ENCODE data around the gene MAGEB3. TPM values are rescaled to one million over a fixed set of nuclear protein-coding genes. Genes with fewer than 3 reads are reported as not detected.

The MAGEB3 gene
- polyA plus RNA-seq, 1 donor = not detected

DNA sequence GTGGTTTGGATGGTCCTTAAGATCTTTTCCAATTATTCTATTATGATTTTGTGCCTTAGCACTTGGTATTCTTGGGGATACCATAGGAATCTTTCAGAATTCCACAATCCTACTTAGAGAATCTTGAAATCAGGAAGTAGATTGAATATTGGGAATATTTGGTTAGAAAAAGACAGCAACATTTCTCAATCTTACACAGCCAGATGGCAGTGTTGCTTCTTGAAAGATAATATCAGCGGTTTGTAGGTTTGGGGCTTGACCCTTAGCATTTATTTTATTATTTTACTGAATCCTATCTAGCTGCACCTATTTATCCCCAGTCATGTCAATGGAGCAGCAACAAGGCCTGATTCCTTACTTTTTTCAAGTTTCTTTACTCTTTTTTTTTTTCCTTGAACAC, 45.0 kb downstream of the MAGEB3 start:
- no peak for DNase-seq

DNA sequence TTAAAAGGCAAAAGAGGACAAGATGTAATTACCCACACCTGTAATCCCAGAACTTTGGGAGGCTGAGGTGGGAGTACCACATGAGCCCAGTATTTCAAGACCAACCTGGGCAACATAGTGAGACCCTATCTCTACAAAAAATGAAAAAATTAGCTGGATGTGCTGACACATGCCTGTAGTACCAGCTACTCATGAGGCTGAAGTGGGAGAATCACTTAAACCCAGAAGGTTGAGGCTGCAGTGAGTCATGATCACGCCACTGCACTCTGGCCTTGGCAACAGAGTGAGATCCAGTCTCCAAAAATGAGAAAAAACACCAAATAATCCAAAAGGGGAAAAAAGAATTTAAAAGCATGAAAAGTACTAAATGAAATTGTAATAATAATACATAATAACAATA, 47.9 kb downstream of the MAGEB3 start:
- Histone ChIP-seq H3K27me3 (ENCODE audit: control insufficient read depth, insufficient read depth, low read length) (no peaks in the 10 kb centered on the region), H3K4me1 (ENCODE audit: control insufficient read depth, insufficient read depth, low read length) (no peaks in the 10 kb centered on the region), H3K4me3 (ENCODE audit: low read length) (no peak overlapping the region), H3K36me3 (ENCODE audit: control insufficient read depth, insufficient read depth, low read length) (no peaks in the 10 kb centered on the region), H3K27ac (ENCODE audit: low read length) (no peak overlapping the region), H3K9me3 (ENCODE audit: control insufficient read depth, low read depth, low read length) (no peaks in the 10 kb centered on the region)
- no peak for DNase-seq
- no CpG with 5 or more reads among the region's 1 CpG for WGBS (ENCODE audit: insufficient coverage, low lambda C conversion rate)

More for the DNA sequence above, 45.0 kb downstream of the MAGEB3 start:
- H3K4me1 ChIP-seq (ENCODE audit: control insufficient read depth, insufficient read depth, low read length) = no peaks in the 10 kb centered on the region
- no peaks in the 10 kb centered on the region for H3K27me3 ChIP-seq (ENCODE audit: control insufficient read depth, insufficient read depth, low read length)
- H3K4me3 ChIP-seq (ENCODE audit: low read length) = no peak overlapping the region
- H3K9me3 ChIP-seq (ENCODE audit: control insufficient read depth, low read depth, low read length) = no peaks in the 10 kb centered on the region
- no CpG with 5 or more reads among the region's 1 CpG for WGBS (ENCODE audit: insufficient coverage, low lambda C conversion rate)
- H3K27ac ChIP-seq (ENCODE audit: low read length) = no peak overlapping the region
- no peaks in the 10 kb centered on the region for H3K36me3 ChIP-seq (ENCODE audit: control insufficient read depth, insufficient read depth, low read length)

GRCh38 chrX:30280428-30280827, 50.0 kb downstream of the MAGEB3 start:
- H3K9me3 ChIP-seq (ENCODE audit: control insufficient read depth, low read depth, low read length) = no peaks in the 10 kb centered on the region
- no peaks in the 10 kb centered on the region for H3K36me3 ChIP-seq (ENCODE audit: control insufficient read depth, insufficient read depth, low read length)
- no peaks in the 10 kb centered on the region for H3K4me1 ChIP-seq (ENCODE audit: control insufficient read depth, insufficient read depth, low read length)
- no peaks in the 10 kb centered on the region for H3K27me3 ChIP-seq (ENCODE audit: control insufficient read depth, insufficient read depth, low read length)
- no peak for DNase-seq
- WGBS (ENCODE audit: insufficient coverage, low lambda C conversion rate) = no CpG with 5 or more reads among the region's 1 CpG
- no peak overlapping the region for H3K27ac ChIP-seq (ENCODE audit: low read length)
- H3K4me3 ChIP-seq (ENCODE audit: low read length) = no peak overlapping the region

DNA sequence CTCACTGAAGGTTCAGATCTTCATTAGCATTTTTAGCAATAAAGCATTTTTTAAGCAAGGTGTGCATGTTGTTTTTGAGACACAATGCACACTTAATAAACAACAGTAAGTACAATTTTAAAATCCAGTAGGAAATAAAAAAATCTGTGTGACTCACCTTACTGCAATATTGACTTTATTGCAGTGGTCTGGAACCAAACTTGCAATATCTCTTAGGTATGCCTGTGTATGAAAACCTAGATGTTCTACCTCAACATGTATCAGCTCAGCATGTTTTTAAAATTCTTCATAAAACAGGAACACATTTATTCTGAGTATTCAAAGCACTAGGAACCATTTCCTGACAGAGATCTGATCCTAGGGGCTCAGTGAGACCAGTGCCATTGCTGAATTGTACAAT, 52.1 kb downstream of the MAGEB3 start:
- no peaks in the 10 kb centered on the region for H3K27me3 ChIP-seq (ENCODE audit: control insufficient read depth, insufficient read depth, low read length)
- H3K4me1 ChIP-seq (ENCODE audit: control insufficient read depth, insufficient read depth, low read length) = no peaks in the 10 kb centered on the region
- H3K4me3 ChIP-seq (ENCODE audit: low read length) = no peak overlapping the region
- no peak for DNase-seq
- H3K9me3 ChIP-seq (ENCODE audit: control insufficient read depth, low read depth, low read length) = no peaks in the 10 kb centered on the region
- no peak overlapping the region for H3K27ac ChIP-seq (ENCODE audit: low read length)
- H3K36me3 ChIP-seq (ENCODE audit: control insufficient read depth, insufficient read depth, low read length) = no peaks in the 10 kb centered on the region

- Histone ChIP-seq H3K4me3 (ENCODE audit: low read length) (no peak overlapping the region), H3K4me1 (ENCODE audit: control insufficient read depth, insufficient read depth, low read length) (no peaks in the 10 kb centered on the region), H3K27me3 (ENCODE audit: control insufficient read depth, insufficient read depth, low read length) (no peaks in the 10 kb centered on the region), H3K9me3 (ENCODE audit: control insufficient read depth, low read depth, low read length) (no peaks in the 10 kb centered on the region), H3K27ac (ENCODE audit: low read length) (no peak overlapping the region), H3K36me3 (ENCODE audit: control insufficient read depth, insufficient read depth, low read length) (no peaks in the 10 kb centered on the region)
- no peak for DNase-seq
- no CpG with 5 or more reads among the region's 3 CpGs for WGBS (ENCODE audit: insufficient coverage, low lambda C conversion rate)
These were observed 53.2 kb downstream of the MAGEB3 start for GRCh38 chrX:30283456-30284200.

Other genes with a start within 250 kb of the MAGEB3 start
- not detected for gene MAGEB2, start 15.1 kb upstream of the MAGEB3 start, polyA plus RNA-seq
- gene MAGEB4, start 11.3 kb downstream of the MAGEB3 start, polyA plus RNA-seq = not detected
- not detected for gene MAGEB1, start 16.5 kb downstream of the MAGEB3 start, polyA plus RNA-seq
- 0.21 TPM for gene NR0B1, start 78.7 kb downstream of the MAGEB3 start, polyA plus RNA-seq

Data from large intestine (tissue), 3 donors.